ENCODE results near the gene HP. TPM values are rescaled to one million over a fixed set of nuclear protein-coding genes. Genes with fewer than 3 reads are reported as not detected.
A peak's percentile ranks its signal among the peaks of the same experiment; 100 is the strongest.

HP gene
- total and polyA plus RNA-seq, 2 of the 13 experiments (the other 11 are each of a cell fraction or from before 2014, with no cell fraction given) = 387 to 524 TPM

DNA sequence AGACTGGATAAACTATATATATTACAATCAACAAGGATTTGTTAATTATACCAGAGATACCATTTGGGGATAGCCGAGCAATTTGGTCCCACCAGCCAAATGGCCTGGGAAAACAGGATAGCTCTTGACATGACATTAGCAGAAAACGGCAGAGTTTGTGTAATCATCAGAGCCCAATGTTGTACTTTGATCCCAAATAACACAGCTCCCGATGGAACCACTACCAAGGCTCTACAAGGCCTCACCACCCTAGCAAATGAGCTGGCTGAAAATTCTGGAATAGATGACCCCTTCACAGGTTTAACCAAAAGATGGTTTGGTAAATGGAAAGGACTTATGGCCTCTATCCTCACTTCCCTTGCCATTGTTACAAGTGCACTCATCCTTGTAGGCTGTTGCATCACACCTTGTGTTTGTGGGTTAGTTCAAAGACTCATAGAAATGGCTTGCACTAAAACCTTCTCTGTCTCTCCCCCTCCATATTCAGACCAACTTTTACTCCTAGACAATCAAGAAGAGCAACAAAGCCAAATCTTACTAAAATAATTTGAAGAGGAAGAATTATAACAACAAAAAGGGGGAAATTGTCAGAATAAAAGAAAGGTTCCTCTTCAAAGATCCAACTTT, 29.6 kb downstream of the HP start (continued):
- TF ChIP-seq, protein P1, sequence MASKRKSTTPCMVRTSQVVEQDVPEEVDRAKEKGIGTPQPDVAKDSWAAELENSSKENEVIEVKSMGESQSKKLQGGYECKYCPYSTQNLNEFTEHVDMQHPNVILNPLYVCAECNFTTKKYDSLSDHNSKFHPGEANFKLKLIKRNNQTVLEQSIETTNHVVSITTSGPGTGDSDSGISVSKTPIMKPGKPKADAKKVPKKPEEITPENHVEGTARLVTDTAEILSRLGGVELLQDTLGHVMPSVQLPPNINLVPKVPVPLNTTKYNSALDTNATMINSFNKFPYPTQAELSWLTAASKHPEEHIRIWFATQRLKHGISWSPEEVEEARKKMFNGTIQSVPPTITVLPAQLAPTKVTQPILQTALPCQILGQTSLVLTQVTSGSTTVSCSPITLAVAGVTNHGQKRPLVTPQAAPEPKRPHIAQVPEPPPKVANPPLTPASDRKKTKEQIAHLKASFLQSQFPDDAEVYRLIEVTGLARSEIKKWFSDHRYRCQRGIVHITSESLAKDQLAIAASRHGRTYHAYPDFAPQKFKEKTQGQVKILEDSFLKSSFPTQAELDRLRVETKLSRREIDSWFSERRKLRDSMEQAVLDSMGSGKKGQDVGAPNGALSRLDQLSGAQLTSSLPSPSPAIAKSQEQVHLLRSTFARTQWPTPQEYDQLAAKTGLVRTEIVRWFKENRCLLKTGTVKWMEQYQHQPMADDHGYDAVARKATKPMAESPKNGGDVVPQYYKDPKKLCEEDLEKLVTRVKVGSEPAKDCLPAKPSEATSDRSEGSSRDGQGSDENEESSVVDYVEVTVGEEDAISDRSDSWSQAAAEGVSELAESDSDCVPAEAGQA (IDR thresholded peaks at IDR 0.05; ENCODE audit: low read depth) = no peak
- TF ChIP-seq, protein P1 (CRISPR knock-in tag; IDR thresholded peaks at IDR 0.05; ENCODE audit: borderline replicate concordance) = no peak
- TF ChIP-seq ZNF354B (CRISPR knock-in tag; IDR thresholded peaks at IDR 0.05) = no peak
- no peak for TF ChIP-seq DMAP1 (CRISPR knock-in tag; IDR thresholded peaks at IDR 0.05)
- no peak for TF ChIP-seq ZNF232 (CRISPR knock-in tag; IDR thresholded peaks at IDR 0.05; ENCODE audit: borderline replicate concordance)
- TF ChIP-seq MIER3 (CRISPR knock-in tag; IDR thresholded peaks at IDR 0.05; ENCODE audit: borderline replicate concordance) = no peak
- no peak for TF ChIP-seq PAF1 (CRISPR knock-in tag; IDR thresholded peaks at IDR 0.05)
- TF ChIP-seq, protein P2, sequence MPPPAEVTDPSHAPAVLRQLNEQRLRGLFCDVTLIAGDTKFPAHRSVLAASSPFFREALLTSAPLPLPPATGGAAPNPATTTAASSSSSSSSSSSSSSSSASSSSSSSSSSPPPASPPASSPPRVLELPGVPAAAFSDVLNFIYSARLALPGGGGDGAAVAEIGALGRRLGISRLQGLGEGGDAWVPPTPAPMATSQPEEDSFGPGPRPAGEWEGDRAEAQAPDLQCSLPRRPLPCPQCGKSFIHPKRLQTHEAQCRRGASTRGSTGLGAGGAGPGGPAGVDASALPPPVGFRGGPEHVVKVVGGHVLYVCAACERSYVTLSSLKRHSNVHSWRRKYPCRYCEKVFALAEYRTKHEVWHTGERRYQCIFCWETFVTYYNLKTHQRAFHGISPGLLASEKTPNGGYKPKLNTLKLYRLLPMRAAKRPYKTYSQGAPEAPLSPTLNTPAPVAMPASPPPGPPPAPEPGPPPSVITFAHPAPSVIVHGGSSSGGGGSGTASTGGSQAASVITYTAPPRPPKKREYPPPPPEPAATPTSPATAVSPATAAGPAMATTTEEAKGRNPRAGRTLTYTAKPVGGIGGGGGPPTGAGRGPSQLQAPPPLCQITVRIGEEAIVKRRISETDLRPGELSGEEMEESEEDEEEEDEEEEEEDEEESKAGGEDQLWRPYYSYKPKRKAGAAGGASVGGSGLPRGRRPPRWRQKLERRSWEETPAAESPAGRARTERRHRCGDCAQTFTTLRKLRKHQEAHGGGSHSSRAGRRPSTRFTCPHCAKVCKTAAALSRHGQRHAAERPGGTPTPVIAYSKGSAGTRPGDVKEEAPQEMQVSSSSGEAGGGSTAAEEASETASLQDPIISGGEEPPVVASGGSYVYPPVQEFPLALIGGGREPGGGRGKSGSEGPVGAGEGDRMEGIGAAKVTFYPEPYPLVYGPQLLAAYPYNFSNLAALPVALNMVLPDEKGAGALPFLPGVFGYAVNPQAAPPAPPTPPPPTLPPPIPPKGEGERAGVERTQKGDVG (CRISPR knock-in tag; IDR thresholded peaks at IDR 0.05; ENCODE audit: borderline replicate concordance) = no peak
- TF ChIP-seq, protein P3, sequence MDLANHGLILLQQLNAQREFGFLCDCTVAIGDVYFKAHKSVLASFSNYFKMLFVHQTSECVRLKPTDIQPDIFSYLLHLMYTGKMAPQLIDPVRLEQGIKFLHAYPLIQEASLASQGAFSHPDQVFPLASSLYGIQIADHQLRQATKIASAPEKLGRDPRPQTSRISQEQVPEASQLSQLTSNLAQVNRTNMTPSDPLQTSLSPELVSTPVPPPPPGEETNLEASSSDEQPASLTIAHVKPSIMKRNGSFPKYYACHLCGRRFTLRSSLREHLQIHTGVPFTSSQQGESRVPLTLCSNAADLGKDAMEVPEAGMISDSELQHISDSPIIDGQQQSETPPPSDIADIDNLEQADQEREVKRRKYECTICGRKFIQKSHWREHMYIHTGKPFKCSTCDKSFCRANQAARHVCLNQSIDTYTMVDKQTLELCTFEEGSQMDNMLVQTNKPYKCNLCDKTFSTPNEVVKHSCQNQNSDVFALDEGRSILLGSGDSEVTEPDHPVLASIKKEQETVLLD (CRISPR knock-in tag; IDR thresholded peaks at IDR 0.05; ENCODE audit: low read depth) = no peak
- TF ChIP-seq ZNF562 (CRISPR knock-in tag; IDR thresholded peaks at IDR 0.05; ENCODE audit: borderline replicate concordance) = no peak
- TF ChIP-seq, protein P4, sequence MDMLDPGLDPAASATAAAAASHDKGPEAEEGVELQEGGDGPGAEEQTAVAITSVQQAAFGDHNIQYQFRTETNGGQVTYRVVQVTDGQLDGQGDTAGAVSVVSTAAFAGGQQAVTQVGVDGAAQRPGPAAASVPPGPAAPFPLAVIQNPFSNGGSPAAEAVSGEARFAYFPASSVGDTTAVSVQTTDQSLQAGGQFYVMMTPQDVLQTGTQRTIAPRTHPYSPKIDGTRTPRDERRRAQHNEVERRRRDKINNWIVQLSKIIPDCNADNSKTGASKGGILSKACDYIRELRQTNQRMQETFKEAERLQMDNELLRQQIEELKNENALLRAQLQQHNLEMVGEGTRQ (IDR thresholded peaks at IDR 0.05; ENCODE audit: low read depth, low read length) = no peak
- TF ChIP-seq, protein P4 (CRISPR knock-in tag; IDR thresholded peaks at IDR 0.05; ENCODE audit: borderline replicate concordance) = no peak
- TF ChIP-seq ZNF138 (CRISPR knock-in tag; IDR thresholded peaks at IDR 0.05; ENCODE audit: low read depth) = no peak
- TF ChIP-seq NR2C2 (CRISPR knock-in tag; IDR thresholded peaks at IDR 0.05; ENCODE audit: borderline replicate concordance) = peak; percentile 26; the same call in 1 of the 2 replicates

All from HepG2 (cell line).